AG10803 (cell line): ENCODE results near the gene GAS5.

Experiments
- DNase-seq: peaks from one replicate; pipeline ENCODE4 v3.0.0; 2010; ENCODE audit warnings: low read depth
- H3K4me3 ChIP-seq: 2 replicates; pipeline ENCODE4 v1.5.1; 2011; ENCODE audit warnings: mild to moderate bottlenecking, low read length, control low read depth
- TF ChIP-seq, protein P1 (sequence below): conservative IDR thresholded peaks from 2 replicates; pipeline ENCODE4 v1.5.1; 2011; ENCODE audit warnings: mild to moderate bottlenecking, low read length, control low read depth, inconsistent platforms

GAS5 gene

DNA sequence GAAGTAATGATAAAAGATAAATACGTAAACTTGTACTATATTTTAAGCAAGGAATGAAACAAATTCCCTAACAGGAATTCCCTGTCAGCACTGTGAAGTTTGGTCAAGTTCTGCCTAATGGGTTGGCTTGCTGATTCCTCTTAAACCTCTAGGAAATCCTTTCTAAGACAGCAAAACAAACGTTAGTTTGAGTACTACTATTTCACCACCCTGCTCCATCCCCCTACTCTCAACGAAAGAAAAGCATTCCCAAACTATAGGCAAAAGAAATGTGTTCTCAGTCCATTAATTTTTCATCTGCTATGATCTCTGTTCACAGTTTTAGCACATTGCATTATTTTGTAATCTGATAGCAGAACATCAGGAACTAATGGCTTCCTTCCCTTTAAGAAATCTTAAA is 33.2 kb upstream of the GAS5 start:
- no peak for DNase-seq
- no peak overlapping the region for H3K4me3 ChIP-seq
- TF ChIP-seq, protein P1, sequence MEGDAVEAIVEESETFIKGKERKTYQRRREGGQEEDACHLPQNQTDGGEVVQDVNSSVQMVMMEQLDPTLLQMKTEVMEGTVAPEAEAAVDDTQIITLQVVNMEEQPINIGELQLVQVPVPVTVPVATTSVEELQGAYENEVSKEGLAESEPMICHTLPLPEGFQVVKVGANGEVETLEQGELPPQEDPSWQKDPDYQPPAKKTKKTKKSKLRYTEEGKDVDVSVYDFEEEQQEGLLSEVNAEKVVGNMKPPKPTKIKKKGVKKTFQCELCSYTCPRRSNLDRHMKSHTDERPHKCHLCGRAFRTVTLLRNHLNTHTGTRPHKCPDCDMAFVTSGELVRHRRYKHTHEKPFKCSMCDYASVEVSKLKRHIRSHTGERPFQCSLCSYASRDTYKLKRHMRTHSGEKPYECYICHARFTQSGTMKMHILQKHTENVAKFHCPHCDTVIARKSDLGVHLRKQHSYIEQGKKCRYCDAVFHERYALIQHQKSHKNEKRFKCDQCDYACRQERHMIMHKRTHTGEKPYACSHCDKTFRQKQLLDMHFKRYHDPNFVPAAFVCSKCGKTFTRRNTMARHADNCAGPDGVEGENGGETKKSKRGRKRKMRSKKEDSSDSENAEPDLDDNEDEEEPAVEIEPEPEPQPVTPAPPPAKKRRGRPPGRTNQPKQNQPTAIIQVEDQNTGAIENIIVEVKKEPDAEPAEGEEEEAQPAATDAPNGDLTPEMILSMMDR = no peak

DNA sequence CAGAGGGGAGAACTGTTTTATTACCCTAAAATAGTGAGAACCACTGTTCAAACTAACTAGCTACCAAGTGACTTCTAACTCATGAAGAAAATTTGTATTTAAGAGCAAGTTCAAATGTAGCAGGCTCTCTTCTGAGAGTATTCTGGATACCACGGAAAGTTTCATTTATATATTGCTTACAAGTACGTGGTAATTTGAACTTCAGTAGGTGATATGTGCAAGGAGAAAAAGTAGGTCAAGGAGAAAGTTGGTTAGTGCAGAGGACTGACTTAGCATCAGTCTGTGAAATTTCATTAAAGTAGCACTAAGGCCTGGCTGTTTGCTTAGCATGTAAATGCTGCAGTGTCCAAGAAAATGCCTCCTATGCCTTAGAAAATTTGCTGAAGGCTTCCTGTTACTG is 32.6 kb upstream of the GAS5 start:
- no peak overlapping the region for H3K4me3 ChIP-seq
- TF ChIP-seq, protein P1 = no peak
- no peak for DNase-seq

DNA sequence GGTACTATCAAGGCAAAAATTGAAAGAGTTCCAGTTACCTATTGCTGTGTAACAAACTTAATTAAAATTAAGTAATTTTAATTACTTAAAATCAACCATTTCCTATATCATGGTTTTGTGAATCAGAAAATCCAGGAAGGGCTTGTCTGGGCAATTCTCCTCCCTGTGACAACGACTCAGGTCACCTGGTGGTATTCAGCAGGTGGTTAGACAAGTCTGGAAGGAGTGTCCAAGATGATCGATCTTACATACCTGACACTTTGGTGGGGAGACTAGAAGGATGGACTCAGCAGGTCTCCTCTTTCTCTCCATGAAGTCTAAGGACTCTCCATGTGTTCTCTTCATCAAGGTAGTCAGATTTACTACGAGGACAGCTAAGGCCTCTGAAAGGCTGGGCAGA is 26.4 kb upstream of the GAS5 start:
- H3K4me3 ChIP-seq = no peak overlapping the region
- TF ChIP-seq, protein P1 = no peak
- no peak for DNase-seq

DNA sequence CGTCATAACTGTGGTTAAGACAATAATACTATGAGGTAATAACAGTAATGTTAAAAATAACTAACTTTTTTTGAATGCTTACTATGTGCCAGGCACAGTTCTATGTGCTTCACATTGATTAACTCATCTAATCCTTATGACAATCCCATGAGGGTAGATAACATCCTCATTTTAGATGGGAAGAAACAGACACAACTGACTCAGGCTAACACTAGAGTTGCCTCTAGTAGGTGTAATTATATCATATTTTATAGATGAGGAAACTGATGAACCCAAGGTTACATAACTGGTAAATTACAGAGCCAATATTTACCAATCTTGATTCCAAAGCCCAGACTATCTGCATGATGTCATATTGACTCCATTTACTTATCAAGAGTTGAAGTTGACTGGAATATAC is 25.8 kb upstream of the GAS5 start:
- DNase-seq = no peak
- no peak overlapping the region for H3K4me3 ChIP-seq
- TF ChIP-seq, protein P1 = no peak

DNA sequence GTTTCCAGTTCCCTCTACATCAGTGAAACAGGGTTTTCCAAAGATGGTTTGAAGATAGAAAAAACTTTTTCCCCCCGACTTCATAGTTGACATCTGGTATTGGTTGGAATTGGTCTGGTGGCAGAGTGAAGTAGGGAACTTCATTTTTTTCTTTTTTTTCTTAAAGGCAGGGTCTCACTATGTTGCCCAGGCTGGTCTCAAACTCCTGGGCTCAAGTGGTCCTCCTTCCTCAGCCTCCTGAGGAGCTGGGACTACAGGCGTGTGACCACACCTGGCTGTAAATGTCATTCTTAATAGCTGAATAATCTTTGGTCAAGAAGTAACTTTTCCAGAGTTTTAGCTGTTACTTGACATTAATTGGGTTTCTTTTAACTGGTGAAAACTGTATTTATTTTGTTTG is 22.1 kb upstream of the GAS5 start:
- DNase-seq = no peak
- TF ChIP-seq, protein P1 = no peak
- H3K4me3 ChIP-seq = no peak overlapping the region

DNA sequence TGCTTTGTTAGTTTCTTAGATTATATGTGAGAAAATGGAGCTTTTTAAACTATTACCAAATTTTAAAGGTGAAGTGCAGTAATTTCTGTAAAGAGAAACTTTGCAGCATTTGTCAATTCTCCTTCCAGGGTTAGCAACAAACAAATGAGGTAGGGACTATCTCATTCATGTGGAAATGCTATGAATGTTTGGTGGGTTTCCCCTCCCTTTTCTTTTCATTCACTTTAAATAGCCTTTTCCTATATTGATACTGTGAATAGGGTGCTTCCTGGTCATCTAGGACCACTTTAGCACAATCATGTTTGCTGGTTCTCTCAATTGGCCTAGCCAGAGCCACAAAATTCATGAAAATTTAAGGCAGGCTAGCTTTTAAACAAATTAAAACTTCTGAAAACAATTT is 21.0 kb upstream of the GAS5 start:
- H3K4me3 ChIP-seq = no peak overlapping the region
- TF ChIP-seq, protein P1 = no peak
- DNase-seq = no peak

DNA sequence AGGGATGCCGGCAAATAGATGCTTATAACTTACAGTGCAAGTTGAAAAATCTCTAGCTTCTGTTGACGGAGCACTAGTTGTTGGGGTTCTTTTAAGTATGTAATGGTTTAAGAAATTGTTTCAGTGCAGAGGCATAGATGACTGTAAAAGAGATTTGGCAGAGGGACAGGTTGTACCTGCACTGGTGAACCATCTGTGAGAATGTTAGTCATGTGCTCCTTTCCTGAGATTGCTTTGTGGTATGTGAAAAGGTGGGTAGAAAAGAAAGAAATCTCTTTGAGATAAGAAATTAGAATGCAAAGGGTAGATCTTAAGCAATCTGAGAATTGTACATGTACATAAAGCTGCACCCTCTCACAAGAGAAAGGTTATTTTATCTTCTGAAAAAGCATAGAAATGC is 19.8 kb upstream of the GAS5 start:
- no peak for DNase-seq
- TF ChIP-seq, protein P1 = no peak
- no peak overlapping the region for H3K4me3 ChIP-seq
